ENCODE data around the gene DIP2C.

Gene DIP2C

DNA sequence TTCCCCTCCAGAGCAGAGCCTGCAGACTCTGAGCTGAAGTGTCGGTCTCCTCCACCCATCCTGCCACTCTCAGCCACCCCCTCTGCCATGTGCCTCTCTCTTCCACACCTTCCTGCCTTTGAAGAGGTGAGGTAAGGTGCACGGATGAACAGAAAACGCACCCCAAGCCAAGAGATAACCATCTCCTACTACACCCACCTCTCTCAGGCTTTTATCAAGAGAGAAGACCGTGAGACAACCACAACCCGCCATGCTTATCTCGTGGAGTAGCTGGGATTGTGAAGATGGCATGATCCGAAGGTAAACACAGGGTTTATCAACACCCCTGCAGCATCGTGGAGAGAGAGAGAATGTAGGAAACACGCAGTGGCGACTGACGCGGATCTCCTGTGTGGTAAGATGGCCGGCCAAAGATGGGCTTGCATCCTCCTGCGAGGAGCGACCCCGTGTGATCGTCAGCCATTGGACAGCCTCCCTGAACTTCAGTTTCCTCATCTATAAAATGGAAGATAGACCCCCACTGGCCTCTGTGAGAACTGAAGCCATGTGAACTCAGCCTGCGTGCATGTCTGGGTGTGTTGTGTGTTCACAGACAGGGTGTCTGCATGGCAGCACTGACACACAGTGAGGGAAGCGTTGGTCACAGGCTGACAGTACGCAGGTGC, 219.0 kb downstream of the DIP2C start:
- Histone ChIP-seq H3K79me2 (ENCODE audit: insufficient read depth, low read length) (no peaks in the 10 kb centered on the region), H3K27ac (ENCODE audit: low read length) (no peak overlapping the region), H2AFZ (ENCODE audit: low read depth, low read length) (no peak overlapping the region), H3K4me3 (ENCODE audit: low read depth in 1 of 2, low read length in 2 of 2) (no peak overlapping the region), H3K36me3 (ENCODE audit: insufficient read depth, low read length) (no peaks in the 10 kb centered on the region), H3K4me2 (ENCODE audit: insufficient read depth, low read length) (no peak overlapping the region), H3K4me1 (ENCODE audit: insufficient read depth, low read length) (no peaks in the 10 kb centered on the region), H4K20me1 (ENCODE audit: insufficient read depth, low read length) (peaks cover 8% of the 10 kb centered on the region; the same call in 1 of the 2 replicates), H3K27me3 (ENCODE audit: insufficient read depth, low read length, poor library complexity) (peaks cover 10% of the 10 kb centered on the region), H3K9me3 (ENCODE audit: insufficient read depth, low read length, severe bottlenecking) (no peaks in the 10 kb centered on the region), H3K9ac (ENCODE audit: low read depth, low read length) (no peak overlapping the region)
- TF ChIP-seq, protein P1, sequence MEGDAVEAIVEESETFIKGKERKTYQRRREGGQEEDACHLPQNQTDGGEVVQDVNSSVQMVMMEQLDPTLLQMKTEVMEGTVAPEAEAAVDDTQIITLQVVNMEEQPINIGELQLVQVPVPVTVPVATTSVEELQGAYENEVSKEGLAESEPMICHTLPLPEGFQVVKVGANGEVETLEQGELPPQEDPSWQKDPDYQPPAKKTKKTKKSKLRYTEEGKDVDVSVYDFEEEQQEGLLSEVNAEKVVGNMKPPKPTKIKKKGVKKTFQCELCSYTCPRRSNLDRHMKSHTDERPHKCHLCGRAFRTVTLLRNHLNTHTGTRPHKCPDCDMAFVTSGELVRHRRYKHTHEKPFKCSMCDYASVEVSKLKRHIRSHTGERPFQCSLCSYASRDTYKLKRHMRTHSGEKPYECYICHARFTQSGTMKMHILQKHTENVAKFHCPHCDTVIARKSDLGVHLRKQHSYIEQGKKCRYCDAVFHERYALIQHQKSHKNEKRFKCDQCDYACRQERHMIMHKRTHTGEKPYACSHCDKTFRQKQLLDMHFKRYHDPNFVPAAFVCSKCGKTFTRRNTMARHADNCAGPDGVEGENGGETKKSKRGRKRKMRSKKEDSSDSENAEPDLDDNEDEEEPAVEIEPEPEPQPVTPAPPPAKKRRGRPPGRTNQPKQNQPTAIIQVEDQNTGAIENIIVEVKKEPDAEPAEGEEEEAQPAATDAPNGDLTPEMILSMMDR (IDR thresholded peaks at IDR 0.05; ENCODE audit: borderline replicate concordance, extremely low read depth, low read length, poor library complexity, severe bottlenecking), result no peak
- no peak for TF ChIP-seq EZH2 (IDR thresholded peaks at IDR 0.05; ENCODE audit: borderline replicate concordance, low read depth, low read length, severe bottlenecking)
- DNase-seq (no peak), ATAC-seq (ENCODE audit: insufficient read depth, low read depth) (no peak)

DNA sequence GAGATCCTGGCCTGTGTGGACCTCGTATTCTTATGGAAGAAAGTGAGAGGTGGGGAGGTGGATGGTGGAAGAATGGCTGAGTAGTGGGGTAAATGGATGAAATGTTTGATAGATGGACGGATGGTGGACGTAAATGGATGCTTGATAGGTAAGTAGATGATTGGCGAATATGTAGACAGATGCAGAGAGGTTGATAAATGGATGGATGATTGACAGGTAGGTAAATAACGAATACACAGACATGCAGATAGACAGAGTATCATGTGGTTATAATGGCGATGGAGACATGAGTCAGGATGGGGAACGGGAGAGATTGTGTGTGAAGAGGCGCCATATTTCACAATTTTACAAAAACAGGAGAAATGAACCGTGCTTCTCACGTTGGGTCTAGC, 219.5 kb downstream of the DIP2C start:
- H3K9me3 ChIP-seq (ENCODE audit: insufficient read depth, low read length, severe bottlenecking), result no peaks in the 10 kb centered on the region
- H3K79me2 ChIP-seq (ENCODE audit: insufficient read depth, low read length), result no peaks in the 10 kb centered on the region
- H3K9ac ChIP-seq (ENCODE audit: low read depth, low read length), result no peak overlapping the region
- no peak overlapping the region for H3K4me3 ChIP-seq (ENCODE audit: low read depth in 1 of 2, low read length in 2 of 2)
- DNase-seq, result no peak
- no peak overlapping the region for H3K4me2 ChIP-seq (ENCODE audit: insufficient read depth, low read length)
- H3K27me3 ChIP-seq (ENCODE audit: insufficient read depth, low read length, poor library complexity), result peaks cover 10% of the 10 kb centered on the region
- H2AFZ ChIP-seq (ENCODE audit: low read depth, low read length), result no peak overlapping the region
- H3K27ac ChIP-seq (ENCODE audit: low read length), result no peak overlapping the region
- peaks cover 8% of the 10 kb centered on the region; the same call in 1 of the 2 replicates for H4K20me1 ChIP-seq (ENCODE audit: insufficient read depth, low read length)
- ATAC-seq (ENCODE audit: insufficient read depth, low read depth), result no peak
- no peaks in the 10 kb centered on the region for H3K4me1 ChIP-seq (ENCODE audit: insufficient read depth, low read length)
- no peaks in the 10 kb centered on the region for H3K36me3 ChIP-seq (ENCODE audit: insufficient read depth, low read length)
- TF ChIP-seq EZH2 (IDR thresholded peaks at IDR 0.05; ENCODE audit: borderline replicate concordance, low read depth, low read length, severe bottlenecking), result no peak
- TF ChIP-seq, protein P1 (IDR thresholded peaks at IDR 0.05; ENCODE audit: borderline replicate concordance, extremely low read depth, low read length, poor library complexity, severe bottlenecking), result no peak

DNA sequence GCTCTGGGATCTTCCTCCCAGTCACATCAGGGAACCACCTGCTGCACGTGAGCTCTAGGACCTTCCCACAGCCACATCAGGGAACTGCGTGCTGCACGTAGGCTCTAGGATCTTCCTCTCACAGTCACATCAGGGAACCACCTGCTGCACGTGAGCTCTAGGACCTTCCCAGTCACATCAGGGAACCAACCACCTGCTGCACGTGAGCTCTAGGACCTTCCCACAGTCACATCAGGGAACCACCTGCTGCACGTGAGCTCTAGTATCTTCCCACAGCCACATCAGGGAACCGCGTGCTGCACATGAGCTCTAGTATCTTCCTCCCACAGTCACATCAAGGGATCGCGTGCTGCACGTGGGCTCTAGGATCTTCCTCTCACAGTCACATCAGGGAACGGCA, 229.7 kb downstream of the DIP2C start:
- H3K9ac ChIP-seq (ENCODE audit: low read depth, low read length), result no peak overlapping the region
- no peaks in the 10 kb centered on the region for H3K79me2 ChIP-seq (ENCODE audit: insufficient read depth, low read length)
- H3K4me2 ChIP-seq (ENCODE audit: insufficient read depth, low read length), result no peak overlapping the region
- peaks cover 16% of the 10 kb centered on the region; the same call in 1 of the 2 replicates for H4K20me1 ChIP-seq (ENCODE audit: insufficient read depth, low read length)
- TF ChIP-seq, protein P1 (IDR thresholded peaks at IDR 0.05; ENCODE audit: borderline replicate concordance, extremely low read depth, low read length, poor library complexity, severe bottlenecking), result no peak
- TF ChIP-seq EZH2 (IDR thresholded peaks at IDR 0.05; ENCODE audit: borderline replicate concordance, low read depth, low read length, severe bottlenecking), result no peak
- H3K27ac ChIP-seq (ENCODE audit: low read length), result no peak overlapping the region
- H3K4me3 ChIP-seq (ENCODE audit: low read depth in 1 of 2, low read length in 2 of 2), result no peak overlapping the region
- H3K27me3 ChIP-seq (ENCODE audit: insufficient read depth, low read length, poor library complexity), result peaks cover 36% of the 10 kb centered on the region
- no peak overlapping the region for H2AFZ ChIP-seq (ENCODE audit: low read depth, low read length)
- H3K4me1 ChIP-seq (ENCODE audit: insufficient read depth, low read length), result no peaks in the 10 kb centered on the region
- no peaks in the 10 kb centered on the region for H3K36me3 ChIP-seq (ENCODE audit: insufficient read depth, low read length)
- no peaks in the 10 kb centered on the region for H3K9me3 ChIP-seq (ENCODE audit: insufficient read depth, low read length, severe bottlenecking)
- no peak for ATAC-seq (ENCODE audit: insufficient read depth, low read depth)
- no peak for DNase-seq

All from DND-41 (cell line).